Calu3 (cell line): ENCODE measurements around the gene TSPAN12. TPM values are rescaled to one million over a fixed set of nuclear protein-coding genes. Genes with fewer than 3 reads are reported as not detected.

Experiments
- BruUV-seq: library from RNA; stranded (reverse); fragments of 400-500 nt; replicated peaks from 2 replicates; lab custom pipeline; 2021; lab: Mats Ljungman, UMichigan
- CTCF ChIA-PET: fragments of 300-600 bp; sonication (Branson Sonifier 250); formaldehyde crosslinking; loops from one replicate; lab custom pipeline; 2022; ENCODE audit warnings: antibody characterized with exemption; lab: Charles Lee
- DNase-seq: peaks from one replicate; pipeline ENCODE4 v3.0.0; 2022
- H3K27ac Mint-ChIP-seq: one replicate; pipeline ENCODE4 v1.8.0; 2022; ENCODE audit warnings: mixed read lengths; ENCODE audit not compliant: unreplicated experiment
- H3K27me3 Mint-ChIP-seq: one replicate; pipeline ENCODE4 v1.8.0; 2022; ENCODE audit warnings: mixed read lengths; ENCODE audit not compliant: unreplicated experiment
- H3K36me3 Mint-ChIP-seq: one replicate; pipeline ENCODE4 v1.8.0; 2022; ENCODE audit warnings: mild to moderate bottlenecking, moderate library complexity, mixed read lengths; ENCODE audit not compliant: insufficient read depth, unreplicated experiment
- H3K4me1 Mint-ChIP-seq: one replicate; pipeline ENCODE4 v1.8.0; 2022; ENCODE audit warnings: mild to moderate bottlenecking, low read depth, mixed read lengths; ENCODE audit not compliant: unreplicated experiment
- H3K4me3 Mint-ChIP-seq: one replicate; pipeline ENCODE4 v1.8.0; 2022; ENCODE audit warnings: mild to moderate bottlenecking, low read depth, moderate library complexity, mixed read lengths; ENCODE audit not compliant: unreplicated experiment
- H3K9me3 Mint-ChIP-seq: one replicate; pipeline ENCODE4 v1.8.0; 2022; ENCODE audit warnings: low read depth, mixed read lengths; ENCODE audit not compliant: unreplicated experiment
- CTCF ChIP-seq: fragments of 200-600 bp; IDR thresholded peaks from one replicate; pipeline ENCODE4 v1.8.0; 2022; ENCODE audit warnings: antibody characterized with exemption; ENCODE audit not compliant: unreplicated experiment
- intact Hi-C: fragments of 100-400 bp; cut with micrococcal nuclease; formaldehyde crosslinking; loops from one replicate; pipeline ENCODE4 v1.10.0; 2022; ENCODE audit not compliant: unreplicated experiment
- total RNA-seq: library from RNA; stranded (reverse); gene quantifications from 2 replicates; pipeline ENCODE4 v1.2.3, GENCODE V29; 2022

TSPAN12 gene
- total RNA-seq, 1 experiment from 2014 or later: 14.6 TPM

- CTCF ChIA-PET: no interaction called here
- Mint-ChIP-seq H3K4me3 (no peak overlapping the region), H3K9me3 (no peaks in the 10 kb centered on the region)
Measured at GRCh38 chr7:120825576-120825975, 32.4 kb downstream of the TSPAN12 start.

GRCh38 chr7:120825152-120825551 is 32.8 kb downstream of the TSPAN12 start:
- Mint-ChIP-seq H3K36me3 (no peaks in the 10 kb centered on the region), H3K4me1 (no peaks in the 10 kb centered on the region), H3K4me3 (no peak overlapping the region), H3K27me3 (no peaks in the 10 kb centered on the region), H3K9me3 (no peaks in the 10 kb centered on the region), H3K27ac (no peak overlapping the region)
- intact Hi-C loops: no loop called here
- DNase-seq: no peak
- no peak for TF ChIP-seq CTCF
- BruUV-seq: no TSS peak
- CTCF ChIA-PET: no interaction called here

More at GRCh38 chr7:120825576-120825975, 32.4 kb downstream of the TSPAN12 start:
- intact Hi-C loops: no loop called here
- BruUV-seq: no TSS peak
- H3K36me3 Mint-ChIP-seq: no peaks in the 10 kb centered on the region
- no peaks in the 10 kb centered on the region for H3K27me3 Mint-ChIP-seq
- no peak for TF ChIP-seq CTCF
- H3K4me1 Mint-ChIP-seq: no peaks in the 10 kb centered on the region
- H3K27ac Mint-ChIP-seq: no peak overlapping the region
- no peak for DNase-seq

- CTCF ChIA-PET: no interaction called here
- no TSS peak for BruUV-seq
- Mint-ChIP-seq H3K4me1 (peaks cover 8% of the 10 kb centered on the region), H3K9me3 (no peaks in the 10 kb centered on the region), H3K27ac (no peak overlapping the region), H3K36me3 (no peaks in the 10 kb centered on the region), H3K4me3 (no peak overlapping the region), H3K27me3 (no peaks in the 10 kb centered on the region)
- intact Hi-C loops: no loop called here
- no peak for DNase-seq
- no peak for TF ChIP-seq CTCF
Measured at GRCh38 chr7:120819861-120820260, 38.1 kb downstream of the TSPAN12 start.

GRCh38 chr7:120817851-120818250 is 40.1 kb downstream of the TSPAN12 start:
- CTCF ChIA-PET: no interaction called here
- Mint-ChIP-seq H3K27ac (no peak overlapping the region), H3K36me3 (no peaks in the 10 kb centered on the region), H3K4me3 (no peak overlapping the region), H3K4me1 (peaks cover 8% of the 10 kb centered on the region), H3K9me3 (no peaks in the 10 kb centered on the region), H3K27me3 (no peaks in the 10 kb centered on the region)
- no TSS peak for BruUV-seq
- intact Hi-C loops: no loop called here
- DNase-seq: no peak
- no peak for TF ChIP-seq CTCF
